ENCODE data around the gene DCPS.

The DCPS gene

GRCh38 chr11:126328938-126329643 lies 25.2 kb downstream of the DCPS start:
- no peak for DNase-seq (ENCODE audit: low spot score)

DNA sequence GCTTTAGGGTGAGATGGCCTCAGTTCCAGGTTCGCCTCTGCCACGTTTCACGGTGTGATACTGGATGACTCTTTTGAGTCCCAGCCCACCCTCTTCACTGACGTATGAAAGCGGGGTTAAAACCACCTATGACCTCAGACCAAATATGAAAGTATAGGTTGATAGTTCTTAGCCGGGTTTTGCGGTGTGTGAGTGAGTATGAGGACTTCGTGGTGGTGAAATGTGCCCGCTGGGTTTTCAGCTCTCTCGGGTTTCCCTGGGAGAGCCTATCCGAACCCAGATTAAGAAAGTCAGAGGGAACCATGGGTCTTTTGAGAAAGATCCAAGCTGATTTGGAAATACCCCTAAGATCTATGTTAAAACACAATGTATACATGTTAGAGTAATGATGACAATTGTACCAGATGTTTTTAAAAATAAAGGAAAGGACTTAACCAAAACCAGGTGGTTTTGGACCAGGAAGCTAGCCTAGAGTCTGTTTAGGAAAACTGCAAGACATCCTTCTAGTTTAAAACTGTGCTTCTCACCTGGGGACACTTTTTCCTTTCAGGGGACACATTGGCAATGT lies 25.9 kb downstream of the DCPS start:
- DNase-seq (ENCODE audit: low spot score) = no peak

- DNase-seq (ENCODE audit: low spot score) = no peak
Measured at GRCh38 chr11:126331286-126331685, 27.4 kb downstream of the DCPS start.

DNA sequence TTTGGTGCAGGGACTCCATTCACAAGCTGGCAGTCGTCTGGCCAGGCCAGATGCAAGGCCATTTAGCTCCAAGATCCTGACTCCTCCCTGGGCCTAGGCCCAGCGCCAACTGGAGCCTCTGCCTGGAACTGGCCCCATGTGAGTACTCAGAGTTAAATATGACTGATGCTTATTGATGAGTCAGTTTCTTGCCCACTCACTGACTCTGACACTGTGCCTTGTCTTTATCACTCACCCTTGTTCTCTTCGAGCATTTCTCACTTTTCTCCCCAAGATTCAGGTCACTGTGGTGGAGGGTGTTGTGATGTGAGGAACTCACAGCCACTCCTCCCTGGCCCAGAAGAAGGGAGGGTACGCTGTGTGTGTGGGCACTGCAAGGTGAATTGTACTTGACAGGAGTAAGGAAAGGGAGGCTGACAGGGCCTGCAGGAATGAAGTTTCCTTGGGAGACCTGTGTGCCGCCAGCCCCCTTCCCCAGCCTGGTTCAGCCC lies 28.4 kb downstream of the DCPS start:
- no peak for DNase-seq (ENCODE audit: low spot score)

DNA sequence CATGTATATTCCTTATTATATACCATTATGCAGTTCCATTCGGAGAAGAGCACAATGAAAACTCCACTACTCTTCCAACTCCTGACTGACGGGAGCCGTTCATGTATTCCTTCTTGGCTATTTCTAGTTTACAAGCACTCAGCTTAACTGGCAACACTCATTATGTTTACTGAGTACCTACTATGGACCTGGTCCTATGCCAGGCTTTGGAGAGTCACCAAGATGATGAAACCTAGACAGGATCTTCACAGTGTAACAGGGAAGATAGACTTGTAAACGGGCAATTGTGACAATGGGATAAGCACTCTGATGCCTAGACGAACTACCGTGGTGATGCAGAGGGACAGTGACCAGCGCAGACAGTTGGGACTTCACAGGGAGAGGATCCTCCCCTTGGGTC lies 29.3 kb downstream of the DCPS start:
- no peak for DNase-seq (ENCODE audit: low spot score)

GRCh38 chr11:126334659-126335462 lies 31.0 kb downstream of the DCPS start:
- no peak for DNase-seq (ENCODE audit: low spot score)

GRCh38 chr11:126335463-126335760 lies 31.6 kb downstream of the DCPS start:
- no peak for DNase-seq (ENCODE audit: low spot score)

GRCh38 chr11:126336138-126336541 lies 32.3 kb downstream of the DCPS start:
- no peak for DNase-seq (ENCODE audit: low spot score)

- no peak for DNase-seq (ENCODE audit: low spot score)
Measured at GRCh38 chr11:126336671-126337101, 32.8 kb downstream of the DCPS start.

- no peak for DNase-seq (ENCODE audit: low spot score)
Measured at GRCh38 chr11:126337126-126337473, 33.2 kb downstream of the DCPS start.

DNA sequence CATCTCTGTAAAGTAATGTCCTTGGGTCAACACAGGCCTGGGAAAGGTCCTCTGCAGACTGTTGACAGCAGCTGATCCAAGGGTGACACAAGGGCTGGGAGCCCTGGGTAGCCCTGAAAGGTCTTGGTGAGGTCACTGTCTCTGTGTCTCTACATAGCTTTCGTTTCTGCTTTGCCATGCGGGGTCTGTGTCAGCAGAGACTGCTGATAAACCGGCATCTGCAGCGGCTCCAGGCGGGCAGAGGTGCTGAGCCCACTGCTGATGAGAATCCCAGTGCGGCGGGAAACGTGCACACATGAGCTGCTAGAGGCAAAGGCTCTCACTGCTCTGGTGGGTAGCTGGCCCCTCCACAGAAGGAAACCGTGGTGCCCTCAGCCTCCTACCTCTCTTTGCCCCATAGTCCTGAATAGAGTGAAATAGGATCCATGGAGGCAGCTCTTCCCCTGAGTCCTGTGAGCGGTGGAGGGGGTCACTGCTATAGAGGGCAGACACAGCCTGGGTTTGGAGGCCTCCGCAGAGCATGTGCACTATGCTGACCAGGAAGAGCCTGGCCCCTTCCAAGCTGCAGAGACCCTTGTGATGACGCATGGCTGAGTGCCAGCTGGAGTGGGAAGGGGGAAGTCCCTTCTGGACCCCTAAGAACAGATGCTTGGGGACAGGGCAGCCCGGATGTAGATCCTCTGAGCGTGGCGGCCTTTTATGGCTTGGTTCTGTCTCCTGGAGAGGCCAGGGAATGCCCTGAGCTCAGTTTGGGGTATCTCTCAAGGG lies 33.8 kb downstream of the DCPS start:
- DNase-seq (ENCODE audit: low spot score) = no peak

DNA sequence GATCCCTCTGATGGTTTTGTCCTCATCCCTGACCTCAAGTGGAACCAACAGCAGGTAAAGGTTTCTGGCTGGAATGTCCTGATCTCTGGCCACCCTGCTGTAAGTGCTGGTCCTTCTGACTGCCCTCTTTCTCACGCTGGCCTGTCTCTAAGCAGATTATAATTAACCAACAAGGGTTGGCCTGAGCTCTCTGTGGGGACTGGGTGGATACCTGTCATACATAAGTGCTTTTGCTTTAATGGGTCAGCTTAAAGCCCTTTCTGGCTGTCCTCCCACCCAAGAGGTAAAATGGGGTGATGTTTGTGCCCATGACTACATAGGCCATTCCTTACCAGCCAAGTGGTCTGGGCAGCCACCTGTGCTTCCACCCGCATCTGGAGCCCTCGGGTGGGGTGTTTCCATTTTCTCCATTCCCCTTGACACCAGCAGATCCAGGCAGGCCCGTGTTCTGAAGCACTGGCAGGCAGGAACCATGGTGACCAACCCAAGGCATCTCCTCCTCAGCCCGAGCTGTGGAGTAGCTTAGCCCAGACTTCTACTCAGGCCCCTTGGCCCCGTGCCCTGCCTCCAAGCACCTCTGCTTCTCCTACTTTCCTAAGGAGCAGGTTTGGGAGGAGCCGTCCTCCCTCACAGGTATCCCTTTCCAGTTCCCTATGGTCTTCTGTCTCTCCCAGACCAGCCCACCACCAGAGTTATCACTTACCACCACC lies 34.6 kb downstream of the DCPS start:
- DNase-seq (ENCODE audit: low spot score) = no peak

DNA sequence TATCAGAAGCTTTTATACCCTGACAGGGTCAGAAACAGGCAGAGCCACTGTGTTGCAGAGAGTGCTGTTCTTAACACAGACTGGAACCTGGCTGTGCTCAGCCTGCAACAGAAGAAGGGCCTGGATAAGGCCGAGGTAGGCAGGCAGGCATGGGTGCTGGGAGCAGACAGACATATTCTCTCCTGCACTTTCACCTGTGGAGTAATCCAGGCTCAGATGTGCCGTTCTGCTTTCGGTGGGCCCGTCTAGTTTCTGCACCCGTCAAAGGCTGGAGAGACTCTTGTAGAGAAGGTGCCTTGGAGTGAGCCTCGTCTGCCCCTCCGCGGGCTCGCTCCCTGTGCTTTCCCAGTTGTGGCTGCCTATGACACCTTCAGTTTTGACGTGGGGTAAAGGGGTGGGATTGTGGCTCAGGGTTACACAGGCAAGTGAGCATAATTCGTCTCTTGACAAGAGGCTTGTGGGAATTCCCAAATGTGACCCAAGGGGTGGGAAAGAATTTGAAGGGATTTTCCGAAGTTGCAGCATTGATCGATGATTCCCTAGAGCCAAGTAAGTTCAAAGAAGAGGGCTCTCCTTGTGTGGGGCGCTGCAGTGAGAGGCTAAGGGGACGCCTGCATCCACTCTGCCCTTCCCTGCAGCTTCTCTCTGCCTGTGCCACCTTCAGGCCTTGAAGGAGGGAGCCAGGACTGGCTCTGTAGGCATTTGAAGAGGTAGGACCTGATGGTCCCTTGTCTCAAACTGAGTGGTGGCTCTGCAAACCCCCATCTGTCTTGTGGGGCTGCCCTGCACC lies 35.4 kb downstream of the DCPS start:
- no peak for DNase-seq (ENCODE audit: low spot score)

DNA sequence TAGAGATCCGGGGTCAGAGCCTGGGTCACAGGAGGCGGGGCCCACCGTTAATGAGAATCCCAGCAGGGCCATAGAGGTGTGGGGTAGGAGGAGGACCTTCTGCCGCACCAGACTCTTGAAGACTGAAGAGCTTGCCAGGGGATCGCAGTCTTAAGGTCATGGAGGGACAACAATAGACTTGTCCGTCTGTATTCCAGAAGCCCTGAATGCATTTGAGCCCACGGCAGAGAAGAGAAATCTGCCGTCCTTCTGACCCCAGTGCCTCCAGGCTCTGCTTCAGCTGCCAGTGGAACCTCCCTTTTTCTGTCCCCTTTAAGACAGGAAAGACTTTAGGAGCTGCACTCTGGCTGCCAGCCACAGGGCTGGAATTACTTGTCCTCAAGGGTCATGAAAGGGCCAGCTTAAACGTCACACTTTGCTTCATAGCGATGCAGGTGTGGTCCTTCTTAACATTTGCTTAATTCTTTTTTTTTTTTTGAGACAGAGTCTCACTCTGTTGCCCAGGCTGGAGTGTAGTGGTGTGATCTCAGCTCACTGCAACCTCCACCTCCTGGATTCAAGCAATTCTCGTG lies 36.1 kb downstream of the DCPS start:
- no peak for DNase-seq (ENCODE audit: low spot score)

DNA sequence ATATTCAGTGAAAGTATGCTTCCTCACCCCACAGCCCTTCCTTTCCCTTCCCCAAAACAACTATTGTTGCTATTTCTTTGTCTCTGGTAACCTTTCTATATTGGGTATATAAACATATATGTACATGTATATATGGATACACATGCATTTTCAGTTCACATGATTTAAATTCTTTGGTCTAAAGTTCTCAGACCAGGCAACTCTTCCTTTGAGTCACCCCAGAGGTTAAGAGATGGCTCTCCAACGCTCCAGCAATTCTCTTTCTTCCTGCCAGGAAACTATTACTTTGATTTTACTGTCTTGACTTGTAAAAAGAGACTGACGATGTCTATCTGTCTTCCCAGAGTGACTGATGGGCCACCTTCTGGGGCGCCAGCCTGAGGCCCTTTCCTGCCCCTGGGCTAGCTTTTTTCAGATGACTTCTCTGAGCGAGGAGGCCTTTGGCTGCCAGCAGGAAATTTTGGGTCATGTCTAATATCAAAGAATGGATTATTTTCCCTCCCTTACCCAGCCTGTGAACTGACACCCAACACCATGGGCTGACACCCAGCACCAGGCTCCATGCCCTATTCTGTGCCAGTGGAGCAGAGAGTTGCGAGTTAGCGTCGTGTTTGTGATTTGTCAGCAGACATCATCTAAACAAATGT lies 37.2 kb downstream of the DCPS start:
- no peak for DNase-seq (ENCODE audit: low spot score)

DNA sequence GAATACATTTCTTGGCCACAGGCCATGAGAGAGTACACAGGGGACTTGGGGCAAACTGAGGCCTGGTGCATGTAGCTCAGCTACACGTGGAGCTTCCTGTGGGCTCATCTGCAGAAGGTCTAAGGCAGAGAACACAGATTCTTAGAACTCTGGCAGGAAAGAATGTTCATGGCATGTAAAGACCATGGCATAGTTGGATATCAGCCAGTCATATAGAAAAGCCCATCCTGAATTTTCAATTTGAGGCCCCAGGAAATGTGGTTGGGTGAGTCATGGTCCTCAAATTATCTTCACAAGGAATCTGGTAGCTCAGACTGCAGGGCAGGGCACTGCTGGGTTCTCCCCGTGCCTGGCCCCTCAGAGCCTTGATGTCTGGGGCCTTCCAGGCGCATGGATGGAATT lies 37.9 kb downstream of the DCPS start:
- no peak for DNase-seq (ENCODE audit: low spot score)

GRCh38 chr11:126343051-126343450 lies 39.2 kb downstream of the DCPS start:
- no peak for DNase-seq (ENCODE audit: low spot score)

DNA sequence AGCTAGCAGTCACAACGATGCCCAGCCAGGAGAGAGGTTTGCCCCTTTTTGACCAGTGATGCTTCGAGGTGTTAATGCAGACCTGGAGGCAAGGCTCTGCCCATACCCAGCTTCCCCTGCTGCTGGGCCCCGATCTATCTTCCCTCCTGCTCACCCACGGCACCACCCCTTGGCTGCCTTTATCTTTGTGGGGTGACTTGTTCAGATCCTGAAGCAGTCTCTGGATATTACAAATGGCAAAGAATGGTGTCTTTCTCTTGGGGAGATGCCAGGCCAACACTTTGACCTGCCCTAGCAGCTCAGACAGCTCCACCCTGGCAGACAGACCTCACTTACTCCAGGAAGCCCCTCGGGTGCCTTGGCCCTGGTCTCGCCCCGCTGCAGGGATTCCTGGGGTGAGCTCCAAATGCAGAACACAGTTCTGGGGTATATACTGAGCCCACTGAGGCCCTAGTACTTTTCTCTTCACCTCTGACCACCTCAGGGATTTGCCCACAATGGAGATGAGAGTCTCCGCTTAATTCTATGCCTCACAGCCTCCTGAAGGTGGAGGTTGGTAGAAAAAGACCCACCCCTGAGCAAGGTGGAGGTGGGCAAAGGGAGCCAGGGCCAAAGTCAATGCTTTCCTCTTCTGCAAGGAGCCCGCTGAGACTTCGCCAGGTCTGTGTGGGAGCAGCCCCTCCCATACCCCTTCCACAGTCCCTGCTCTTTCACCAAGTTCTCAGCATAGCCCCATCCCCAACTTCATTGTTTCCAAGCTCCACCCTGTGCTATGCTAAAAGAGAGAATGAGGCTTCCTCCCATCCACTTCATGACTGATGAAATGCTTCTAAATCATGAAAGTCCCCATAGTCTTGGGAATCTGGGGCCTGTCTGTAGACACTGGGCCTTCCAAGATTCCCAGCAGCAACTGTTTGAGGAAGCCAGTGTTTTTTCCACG lies 40.6 kb downstream of the DCPS start:
- DNase-seq (ENCODE audit: low spot score) = no peak

DNA sequence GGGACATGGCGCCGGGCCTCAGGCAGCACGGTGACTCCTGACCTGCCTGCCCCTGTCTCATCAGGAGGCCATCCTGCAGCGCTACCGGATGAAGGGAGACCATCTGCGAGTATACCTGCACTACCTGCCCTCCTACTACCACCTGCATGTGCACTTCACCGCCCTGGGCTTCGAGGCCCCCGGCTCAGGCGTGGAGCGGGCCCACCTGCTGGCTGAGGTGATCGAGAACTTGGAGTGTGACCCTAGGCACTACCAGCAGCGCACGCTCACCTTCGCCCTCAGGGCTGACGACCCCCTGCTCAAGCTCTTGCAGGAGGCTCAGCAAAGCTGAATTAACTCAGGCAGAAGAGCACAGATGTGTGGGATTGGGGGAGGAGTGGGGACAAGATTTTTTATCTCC lies 41.4 kb downstream of the DCPS start:
- no peak for DNase-seq (ENCODE audit: low spot score)
